ENCODE results near the gene SPINK6. TPM values are rescaled to one million over a fixed set of nuclear protein-coding genes. Genes with fewer than 3 reads are reported as not detected.

Gene SPINK6
- total and polyA plus RNA-seq, 8 donors = not detected

DNA sequence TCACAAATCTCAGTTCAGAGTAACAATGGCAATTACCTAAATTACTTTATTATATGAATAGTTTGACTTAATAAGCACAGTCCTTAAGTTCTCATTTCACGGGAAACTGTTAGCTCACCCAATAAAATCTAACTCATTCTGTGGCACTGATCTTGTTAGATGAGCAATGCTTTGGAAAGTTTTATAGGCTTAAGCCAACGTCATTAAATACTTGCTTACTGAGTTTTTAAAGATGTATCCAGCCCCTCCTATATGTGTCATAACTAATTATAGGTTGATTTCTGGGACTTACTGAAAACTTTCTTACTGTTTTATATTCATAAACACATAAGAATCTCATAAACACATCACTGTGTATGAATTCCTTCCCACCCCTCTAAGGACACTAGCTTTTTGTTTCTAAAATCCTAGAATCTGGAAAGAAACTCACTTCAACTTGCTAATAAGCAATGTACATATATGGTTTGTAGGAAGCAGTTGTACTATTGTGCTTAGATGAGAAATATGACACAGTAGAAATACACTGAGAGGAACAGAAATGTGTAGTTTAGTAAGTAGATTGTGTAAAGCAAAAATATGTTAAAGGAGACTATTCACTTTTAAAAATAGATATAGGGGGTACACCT lies 21.4 kb downstream of the SPINK6 start:
- WGBS, 5 donors = 68 to 88% (median 80%) methylated on average over 2 of the region's 2 CpGs
- H3K4me1 ChIP-seq = no peaks in the 10 kb centered on the region
- intact Hi-C loops (cut with DNase I; ENCODE audit: low total_unique reads) = no loop called here
- H3K9me3 ChIP-seq = no peaks in the 10 kb centered on the region
- H3K27ac ChIP-seq = no peak overlapping the region
- no peaks in the 10 kb centered on the region for H3K27me3 ChIP-seq
- DNase-seq = no peak
- H3K4me3 ChIP-seq = no peak overlapping the region
- H3K36me3 ChIP-seq = no peaks in the 10 kb centered on the region
- TF ChIP-seq EP300 (IDR thresholded peaks at IDR 0.05) (no peak), CTCF (IDR thresholded peaks at IDR 0.05) (no peak), POLR2A (IDR thresholded peaks at IDR 0.05) (no peak), POLR2AphosphoS5 (IDR thresholded peaks at IDR 0.05) (no peak)

- Histone ChIP-seq H3K27me3 (no peaks in the 10 kb centered on the region), H3K9me3 (no peaks in the 10 kb centered on the region), H3K4me3 (no peak overlapping the region), H3K36me3 (no peaks in the 10 kb centered on the region), H3K27ac (no peak overlapping the region), H3K4me1 (no peaks in the 10 kb centered on the region)
- intact Hi-C loops (cut with DNase I; ENCODE audit: low total_unique reads) = no loop called here
- TF ChIP-seq CTCF (IDR thresholded peaks at IDR 0.05) (no peak), POLR2AphosphoS5 (IDR thresholded peaks at IDR 0.05) (no peak), POLR2A (IDR thresholded peaks at IDR 0.05) (no peak), EP300 (IDR thresholded peaks at IDR 0.05) (no peak)
- DNase-seq = no peak
- 88 to 99% (median 95%) methylated on average over 3 of the region's 3 CpGs for WGBS, 5 donors
Observed at GRCh38 chr5:148228392-148228984, 25.6 kb downstream of the SPINK6 start.

DNA sequence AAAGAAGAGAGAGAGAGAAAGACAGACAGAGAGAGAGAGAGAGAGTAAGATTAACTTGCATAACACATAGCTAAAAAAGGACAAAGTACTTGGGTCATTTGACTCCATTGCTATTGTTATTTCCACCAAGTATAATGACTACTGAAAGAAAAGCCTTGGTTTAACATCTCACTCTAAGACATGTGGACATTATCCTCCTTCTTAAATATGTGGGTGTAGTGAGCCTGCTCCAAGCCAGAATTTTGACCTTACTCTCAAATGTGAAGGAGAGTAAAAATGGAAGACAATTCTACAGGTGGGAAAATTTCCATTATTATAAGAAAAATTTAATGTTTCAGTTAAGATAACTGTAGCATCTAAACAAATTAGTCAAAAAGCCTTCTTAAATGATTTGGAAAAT lies 27.0 kb downstream of the SPINK6 start:
- Histone ChIP-seq H3K36me3 (no peaks in the 10 kb centered on the region), H3K4me1 (no peaks in the 10 kb centered on the region), H3K27me3 (no peaks in the 10 kb centered on the region), H3K4me3 (no peak overlapping the region), H3K9me3 (no peaks in the 10 kb centered on the region), H3K27ac (no peak overlapping the region)
- no peak for TF ChIP-seq CTCF (IDR thresholded peaks at IDR 0.05)
- TF ChIP-seq POLR2AphosphoS5 (IDR thresholded peaks at IDR 0.05) = no peak
- no peak for TF ChIP-seq POLR2A (IDR thresholded peaks at IDR 0.05)
- no peak for TF ChIP-seq EP300 (IDR thresholded peaks at IDR 0.05)
- no peak for DNase-seq
- intact Hi-C loops (cut with DNase I; ENCODE audit: low total_unique reads) = no loop called here

DNA sequence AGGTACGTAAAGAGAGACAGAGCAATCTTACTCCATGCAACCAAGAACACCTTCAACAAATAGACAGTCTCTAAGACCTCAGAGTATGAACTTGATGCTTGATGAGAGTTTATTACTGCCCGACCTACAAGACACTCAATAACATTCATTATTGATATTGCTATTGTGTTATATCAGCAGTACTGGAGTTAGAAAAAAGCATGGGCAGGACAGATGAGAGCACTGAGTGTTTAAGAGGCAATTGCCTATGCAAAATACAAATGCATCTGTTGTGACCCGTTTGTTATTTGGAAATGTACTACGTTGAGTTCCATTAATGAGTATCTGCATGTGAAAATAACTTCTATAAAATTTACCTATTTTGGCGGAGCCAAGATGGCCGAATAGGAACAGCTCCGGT lies 27.4 kb downstream of the SPINK6 start:
- Histone ChIP-seq H3K27me3 (no peaks in the 10 kb centered on the region), H3K36me3 (no peaks in the 10 kb centered on the region), H3K4me3 (no peak overlapping the region), H3K27ac (no peak overlapping the region), H3K4me1 (no peaks in the 10 kb centered on the region), H3K9me3 (no peaks in the 10 kb centered on the region)
- intact Hi-C loops (cut with DNase I; ENCODE audit: low total_unique reads) = no loop called here
- DNase-seq = no peak
- no peak for TF ChIP-seq POLR2A (IDR thresholded peaks at IDR 0.05)
- TF ChIP-seq POLR2AphosphoS5 (IDR thresholded peaks at IDR 0.05) = no peak
- TF ChIP-seq EP300 (IDR thresholded peaks at IDR 0.05) = no peak
- no peak for TF ChIP-seq CTCF (IDR thresholded peaks at IDR 0.05)
- WGBS, 5 donors = 91 to 97% (median 95%) methylated on average over 7 of the region's 7 CpGs
